Cerebellar nuclear complex (tissue), 1 donor: ENCODE data around the gene TEX28.
"Not testable (repeated sequence)": the region's sequence is repeated elsewhere in the genome, so short reads cannot be mapped to it uniquely, and the experiment has no call there.

ENCODE experiments used
- DNase-seq, 2 experiments: peaks; one replicate each; lab custom pipeline; 2025; lab: John Stamatoyannopoulos, UW

The TEX28 gene

GRCh38 chrX:154247377-154248045 is 47.4 kb downstream of the TEX28 start:
- DNase-seq = not testable (repeated sequence)

GRCh38 chrX:154239982-154240503 is 54.9 kb downstream of the TEX28 start:
- not testable (repeated sequence) for DNase-seq

- not testable (repeated sequence) for DNase-seq
These were observed 55.9 kb downstream of the TEX28 start for GRCh38 chrX:154238939-154239559.

GRCh38 chrX:154233620-154234019 is 61.3 kb downstream of the TEX28 start:
- DNase-seq = not testable (repeated sequence)

- DNase-seq = not testable (repeated sequence)
These were observed 63.5 kb downstream of the TEX28 start for GRCh38 chrX:154231443-154231842.

- DNase-seq = not testable (repeated sequence)
These were observed 68.2 kb downstream of the TEX28 start for GRCh38 chrX:154226706-154227105.

- not testable (repeated sequence) for DNase-seq
These were observed 69.6 kb downstream of the TEX28 start for GRCh38 chrX:154225292-154225691.
